B cell (primary cell): Measurements from ENCODE around the gene NPR1. TPM values are rescaled to one million over a fixed set of nuclear protein-coding genes. Genes with fewer than 3 reads are reported as not detected.

Experiments used
- ATAC-seq: fragments of 200-7000 bp; cut with Tn5 transposase; one replicate; pipeline ENCODE4 v1.10.0; 2021; ENCODE audit warnings: low read depth, mild to moderate bottlenecking, moderate number of reproducible peaks, moderate library complexity
- CTCF ChIA-PET: fragments of 350-600 bp; sonication (Branson Sonifier 250); formaldehyde crosslinking; loops from one replicate; lab custom pipeline; 2021; ENCODE audit warnings: antibody characterized with exemption, inconsistent platforms; lab: Charles Lee
- POLR2A ChIA-PET: fragments of 350-600 bp; sonication (Branson Sonifier 250); formaldehyde crosslinking; loops from one replicate; lab custom pipeline; 2021; ENCODE audit warnings: antibody characterized with exemption; lab: Charles Lee
- DNase-seq: peaks from one replicate; pipeline ENCODE4 v3.0.0; 2013
- H2AFZ ChIP-seq: 2 replicates; pipeline ENCODE4 v1.6.1; 2012; ENCODE audit warnings: mild to moderate bottlenecking, low read depth, low read length; ENCODE audit not compliant: insufficient read depth, poor library complexity, severe bottlenecking
- H3K27ac ChIP-seq, 2 donors: 1 replicate in 1 of 2; 2 replicates in 1 of 2; pipeline ENCODE4 v1.5.1; 2012 to 2013; ENCODE audit warnings: low read length in 2 of 2, mild to moderate bottlenecking in 2 of 2, moderate library complexity in 1 of 2
- H3K27me3 ChIP-seq, 4 experiments: fragments of 200-600 bp in 1 of 4; sonication (generic) in 1 of 4; replicated peaks in 1 of 4; 1 replicate in 2 of 4; 2 replicates in 2 of 4; pipeline versions ENCODE4 v1.6.1 to v1.7.0; 2013 to 2016; ENCODE audit warnings: low read length in 3 of 4, mild to moderate bottlenecking in 2 of 4, mixed read lengths in 1 of 4, moderate library complexity in 1 of 4; ENCODE audit not compliant: insufficient read depth in 4 of 4, control insufficient read depth in 3 of 4; ENCODE audit errors: control extremely low read depth in 1 of 4
- H3K36me3 ChIP-seq, 2 experiments: replicated peaks in 1 of 2; 1 replicate in 1 of 2; 2 replicates in 1 of 2; pipeline versions ENCODE4 v1.6.1 to v1.7.1; 2013; ENCODE audit warnings: low read length in 1 of 2; ENCODE audit not compliant: insufficient read depth in 2 of 2, control insufficient read depth in 1 of 2; ENCODE audit errors: control extremely low read depth in 1 of 2, extremely low read depth in 1 of 2
- H3K4me1 ChIP-seq, 2 donors: fragments of 200-600 bp in 1 of 2; sonication (generic) in 1 of 2; 1 replicate in 1 of 2; 2 replicates in 1 of 2; pipeline versions ENCODE4 v1.5.1 to v1.6.1; 2013 to 2017; ENCODE audit warnings: low read length in 2 of 2; ENCODE audit not compliant: control insufficient read depth in 2 of 2, insufficient read depth in 2 of 2
- H3K4me2 ChIP-seq: replicated peaks from 2 replicates; pipeline ENCODE3; 2012; ENCODE audit warnings: mild to moderate bottlenecking, low read depth, low read length; ENCODE audit not compliant: poor library complexity, severe bottlenecking
- H3K4me3 ChIP-seq, 5 experiments: fragments of 200-600 bp in 1 of 5; sonication (generic) in 1 of 5; 1 replicate in 3 of 5; 2 replicates in 2 of 5; pipeline versions ENCODE4 v1.5.1 to v1.7.0; 2011 to 2016; ENCODE audit warnings: low read length in 4 of 5, mild to moderate bottlenecking in 4 of 5, low read depth in 2 of 5, control low read depth in 1 of 5, moderate library complexity in 1 of 5; ENCODE audit not compliant: insufficient read depth in 1 of 5; ENCODE audit errors: control extremely low read depth in 1 of 5, extremely low read depth in 1 of 5
- H3K79me2 ChIP-seq: fragments of 200-600 bp; sonication (generic); one replicate; pipeline ENCODE4 v1.6.0; 2016; ENCODE audit warnings: low read length; ENCODE audit not compliant: control insufficient read depth, insufficient read depth
- H3K9ac ChIP-seq: fragments of 200-600 bp; sonication (generic); 2 replicates; pipeline ENCODE4 v1.6.1; 2017; ENCODE audit warnings: mild to moderate bottlenecking, low read length, moderate library complexity
- H3K9me3 ChIP-seq, 3 donors: one replicate each; pipeline versions ENCODE4 v1.6.1 to v1.7.1; 2013; ENCODE audit warnings: low read length in 2 of 3; ENCODE audit not compliant: control insufficient read depth in 2 of 3, insufficient read depth in 1 of 3; ENCODE audit errors: control extremely low read depth in 1 of 3
- H4K20me1 ChIP-seq: 2 replicates; pipeline ENCODE4 v1.6.0; 2012; ENCODE audit warnings: mild to moderate bottlenecking, low read length; ENCODE audit not compliant: insufficient read depth, control insufficient read depth, poor library complexity, severe bottlenecking
- H3K27ac Mint-ChIP-seq: one replicate; pipeline ENCODE4 v1.8.0; 2021; ENCODE audit warnings: mixed read lengths
- H3K27me3 Mint-ChIP-seq: one replicate; pipeline ENCODE4 v1.8.0; 2021; ENCODE audit warnings: mixed read lengths
- H3K4me1 Mint-ChIP-seq: one replicate; pipeline ENCODE4 v1.8.0; 2021; ENCODE audit warnings: mixed read lengths
- H3K4me3 Mint-ChIP-seq: one replicate; pipeline ENCODE4 v1.8.0; 2021; ENCODE audit warnings: mixed read lengths
- H3K9me3 Mint-ChIP-seq: one replicate; pipeline ENCODE4 v1.8.0; 2022; ENCODE audit warnings: mixed read lengths; ENCODE audit not compliant: insufficient read depth
- EZH2 ChIP-seq: IDR thresholded peaks from 2 replicates; pipeline ENCODE4 v1.6.1; 2012; ENCODE audit warnings: borderline replicate concordance, low read depth, mild to moderate bottlenecking, moderate library complexity, low read length; ENCODE audit not compliant: insufficient read depth, poor library complexity, severe bottlenecking
- WGBS: methylation state at CpG from one replicate; pipeline ENCODE4 v1.1.5; 2013; ENCODE audit warnings: missing lambda C conversion rate; ENCODE audit not compliant: insufficient coverage; 5-methylcytosine and 5-hydroxymethylcytosine counted together
- intact Hi-C: fragments of 100-400 bp; cut with micrococcal nuclease; formaldehyde crosslinking; loops from one replicate; pipeline ENCODE4 v1.10.0; 2022
- polyA plus RNA-seq: library from polyadenylated mRNA; depleted of rRNA; stranded (reverse); fragments of >200 nt; gene quantifications from 2 replicates; pipeline ENCODE4 v1.2.3, GENCODE V29; 2012
- total RNA-seq, 2 donors: library from RNA; stranded (reverse); fragments of 120-200 nt in 1 of 2; gene quantifications; 1 replicate in 1 of 2; 2 replicates in 1 of 2; pipeline versions ENCODE4 v1.2.3 to v1.2.4, GENCODE V29; 2013 to 2022
- TF ChIP-seq, protein P1 (sequence below): fragments of 200-600 bp; IDR thresholded peaks from one replicate; pipeline ENCODE4 v1.8.0; 2022; ENCODE audit warnings: antibody characterized with exemption, mild to moderate bottlenecking

Gene NPR1
- total and polyA plus RNA-seq, 2 donors (not counting 1 experiment from before 2014, with no cell fraction given) = 0.37 TPM; not detected in 1

DNA sequence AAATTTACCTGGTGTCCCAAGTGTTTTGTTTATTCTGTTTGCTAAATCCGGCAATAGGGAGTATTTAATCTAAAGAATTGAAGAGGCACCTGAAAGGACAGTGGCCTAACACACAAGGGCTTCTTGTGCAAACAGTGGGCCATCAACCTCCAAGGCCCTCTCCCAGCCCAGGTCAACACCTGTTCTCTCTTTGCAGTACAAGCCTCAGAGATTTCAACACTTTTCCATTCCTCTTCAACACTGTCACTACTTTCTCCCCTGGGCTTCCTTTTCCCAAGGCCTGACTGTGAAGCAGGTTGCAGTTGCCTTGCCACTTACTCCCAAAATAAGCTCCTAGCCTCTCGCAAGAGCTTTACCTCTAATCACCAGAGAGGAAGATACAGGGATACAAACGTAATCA lies 23.2 kb upstream of the NPR1 start:
- no peak overlapping the region for H3K9ac ChIP-seq
- H3K79me2 ChIP-seq = peaks cover 23% of the 10 kb centered on the region
- no peak for TF ChIP-seq EZH2
- TF ChIP-seq, protein P1, sequence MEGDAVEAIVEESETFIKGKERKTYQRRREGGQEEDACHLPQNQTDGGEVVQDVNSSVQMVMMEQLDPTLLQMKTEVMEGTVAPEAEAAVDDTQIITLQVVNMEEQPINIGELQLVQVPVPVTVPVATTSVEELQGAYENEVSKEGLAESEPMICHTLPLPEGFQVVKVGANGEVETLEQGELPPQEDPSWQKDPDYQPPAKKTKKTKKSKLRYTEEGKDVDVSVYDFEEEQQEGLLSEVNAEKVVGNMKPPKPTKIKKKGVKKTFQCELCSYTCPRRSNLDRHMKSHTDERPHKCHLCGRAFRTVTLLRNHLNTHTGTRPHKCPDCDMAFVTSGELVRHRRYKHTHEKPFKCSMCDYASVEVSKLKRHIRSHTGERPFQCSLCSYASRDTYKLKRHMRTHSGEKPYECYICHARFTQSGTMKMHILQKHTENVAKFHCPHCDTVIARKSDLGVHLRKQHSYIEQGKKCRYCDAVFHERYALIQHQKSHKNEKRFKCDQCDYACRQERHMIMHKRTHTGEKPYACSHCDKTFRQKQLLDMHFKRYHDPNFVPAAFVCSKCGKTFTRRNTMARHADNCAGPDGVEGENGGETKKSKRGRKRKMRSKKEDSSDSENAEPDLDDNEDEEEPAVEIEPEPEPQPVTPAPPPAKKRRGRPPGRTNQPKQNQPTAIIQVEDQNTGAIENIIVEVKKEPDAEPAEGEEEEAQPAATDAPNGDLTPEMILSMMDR = no peak
- peaks cover 5 to 15% of the 10 kb centered on the region in 2 donors for H3K4me1 ChIP-seq
- no peaks in the 10 kb centered on the region for H4K20me1 ChIP-seq
- H3K27me3 Mint-ChIP-seq = no peaks in the 10 kb centered on the region
- H3K9me3 Mint-ChIP-seq = no peaks in the 10 kb centered on the region
- H3K36me3 ChIP-seq = no peaks in the 10 kb centered on the region
- peaks cover 12% of the 10 kb centered on the region for H3K4me1 Mint-ChIP-seq
- ATAC-seq = no peak
- H2AFZ ChIP-seq = no peak overlapping the region
- H3K4me3 ChIP-seq = no peak overlapping the region
- no peaks in the 10 kb centered on the region for H3K9me3 ChIP-seq
- intact Hi-C loops = loop anchor here (5.0 kb wide), 1 partner anchor 337 kb away; the partner anchor contains the start of gene RPS27
- H3K27me3 ChIP-seq = no peaks in the 10 kb centered on the region
- no peak for DNase-seq
- H3K4me3 Mint-ChIP-seq = no peak overlapping the region
- 100% methylated on average over 1 of the region's 3 CpGs for WGBS
- ChIA-PET POLR2A (no interaction called here), CTCF (no interaction called here)
- H3K4me2 ChIP-seq = no peak overlapping the region
- H3K27ac ChIP-seq = no peak overlapping the region
- H3K27ac Mint-ChIP-seq = no peak overlapping the region

DNA sequence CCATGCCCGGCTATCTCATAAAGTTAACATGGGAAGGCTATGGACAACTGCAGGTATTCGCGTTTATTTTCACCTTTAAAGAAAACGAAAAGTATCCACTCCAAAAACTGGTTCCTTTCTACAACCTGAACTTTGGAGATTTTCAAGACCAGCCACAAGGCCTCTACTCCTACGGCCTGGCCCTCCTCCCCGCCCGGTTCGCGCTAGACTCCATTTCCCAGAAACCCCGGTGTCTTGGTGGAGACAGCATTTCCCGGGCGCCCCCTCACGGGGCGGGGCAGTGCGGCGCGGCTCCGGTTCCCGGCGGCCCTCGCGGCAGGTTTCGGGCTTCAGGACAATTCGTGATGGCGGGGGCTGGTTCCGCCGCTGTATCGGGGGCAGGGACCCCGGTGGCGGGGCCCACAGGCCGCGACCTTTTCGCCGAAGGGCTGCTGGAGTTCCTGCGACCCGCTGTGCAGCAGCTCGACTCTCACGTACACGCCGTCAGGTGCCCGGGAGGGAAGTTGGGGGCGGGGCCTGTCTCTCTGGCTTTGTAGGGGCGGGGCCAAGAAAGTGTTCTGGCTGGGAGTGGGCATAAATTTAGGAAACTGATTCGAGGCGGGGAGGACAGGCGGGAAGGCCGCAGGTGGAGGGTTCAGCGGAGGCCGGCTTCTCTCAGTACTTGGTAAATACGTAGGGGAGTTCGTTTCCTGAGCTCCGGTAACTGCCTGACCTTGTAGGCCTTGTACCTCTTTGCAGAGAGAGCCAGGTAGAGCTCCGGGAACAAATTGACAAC lies 19.9 kb upstream of the NPR1 start, which contains the start of gene SNAPIN:
Gene SNAPIN (plus strand): TSS at position 304 of the 775 bp plus-strand sequence. CDS start 41 bp downstream, at position 345.
- peak; percentile 99 for ATAC-seq
- H3K27me3 ChIP-seq = no peaks in the 10 kb centered on the region
- peak within 1 kb of the TSS; percentile 91 for H3K9ac ChIP-seq
- intact Hi-C loops = loop anchor here (1.0 to 5.0 kb wide), 7 partner anchors 13 to 334 kb away; partner anchors contain the start of genes CHTOP, CRTC2 and RPS27
- H3K27ac ChIP-seq = peak within 1 kb of the TSS; percentile 68 to 83
- H3K27ac Mint-ChIP-seq = peak within 1 kb of the TSS; percentile 91
- H3K4me2 ChIP-seq = peak within 1 kb of the TSS; percentile 85
- H3K4me3 ChIP-seq = peak within 1 kb of the TSS; percentile 77 to 87 (median 82)
- TF ChIP-seq EZH2 = no peak
- TF ChIP-seq, protein P1 = no peak
- peak within 1 kb of the TSS; percentile 96 for H3K4me3 Mint-ChIP-seq
- ChIA-PET POLR2A (interaction anchor here (0.6 to 2.1 kb wide), 9 partner anchors 10 to 330 kb away, joined by 3 to 8 read pairs (median 5); partner anchors contain the start of genes CHTOP, ILF2, INTS3 and RAB13), CTCF (interaction anchor here (0.7 to 1.8 kb wide), 4 partner anchors 13 to 666 kb away, joined by 3 to 9 read pairs (median 4); partner anchors contain the start of gene ATP8B2)
- H3K36me3 ChIP-seq = peaks cover 7 to 31% of the 10 kb centered on the region in 2 experiments
- no peaks in the 10 kb centered on the region for H3K27me3 Mint-ChIP-seq
- peak; percentile 93 for DNase-seq
- peaks cover 5 to 15% of the 10 kb centered on the region in 2 donors for H3K4me1 ChIP-seq
- peak within 1 kb of the TSS; percentile 96 for H2AFZ ChIP-seq
- peaks cover 20% of the 10 kb centered on the region for H3K79me2 ChIP-seq
- peaks cover 12% of the 10 kb centered on the region for H3K4me1 Mint-ChIP-seq
- H4K20me1 ChIP-seq = no peaks in the 10 kb centered on the region
- no peaks in the 10 kb centered on the region for H3K9me3 ChIP-seq
- WGBS = 3% methylated on average over 51 of the region's 53 CpGs
- H3K9me3 Mint-ChIP-seq = no peaks in the 10 kb centered on the region
